HG03280 (cell line): Measurements from ENCODE around the gene CER1.

ENCODE experiments used
- ATAC-seq: cut with Tn5 transposase; IDR thresholded peaks from one replicate; pipeline ENCODE4 v1.9.1; 2021; ENCODE audit warnings: mild to moderate bottlenecking, moderate library complexity; ENCODE audit not compliant: unreplicated experiment

Gene CER1

DNA sequence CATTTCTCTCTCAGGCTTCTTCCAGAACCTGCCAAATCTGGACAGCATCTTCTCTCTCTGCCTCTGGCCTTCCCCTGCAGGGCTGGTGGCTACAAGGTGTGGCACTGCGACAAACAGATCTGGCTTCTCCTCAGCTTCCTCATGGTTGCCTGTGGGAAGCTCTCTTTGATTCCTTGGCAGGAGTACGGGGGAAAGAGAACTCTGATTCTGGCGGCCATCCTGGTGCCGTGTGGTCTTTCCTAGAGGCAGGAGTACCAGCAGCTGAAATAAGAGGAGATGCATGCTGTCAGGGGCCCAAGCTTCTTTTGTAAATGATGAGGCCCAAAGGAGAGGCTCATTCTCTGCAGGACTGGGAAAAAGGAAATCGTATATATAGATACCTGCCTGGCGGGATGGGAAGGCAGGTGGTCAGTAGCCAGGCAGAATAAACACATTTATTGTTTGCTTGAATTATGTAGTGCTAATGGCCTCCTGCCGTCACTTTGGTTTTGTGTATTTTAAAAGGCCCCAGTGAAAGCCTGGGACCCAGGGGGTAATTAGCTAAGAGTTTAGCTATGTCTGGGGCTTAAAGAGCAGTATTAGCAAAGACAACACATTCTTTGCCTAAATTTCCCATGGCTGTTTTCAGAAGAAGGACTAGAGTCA is at the start of gene CER1:
CER1 (minus strand) TSS at position 343 of the 645 bp plus-strand sequence; CDS start at position 282, 61 bp downstream.
- no peak for ATAC-seq

GRCh38 chr9:14770592-14770991 is 48.1 kb upstream of the CER1 start:
- no peak for ATAC-seq

- peak; percentile 52 for ATAC-seq
These were observed 46.7 kb upstream of the CER1 start for GRCh38 chr9:14769230-14769571.

DNA sequence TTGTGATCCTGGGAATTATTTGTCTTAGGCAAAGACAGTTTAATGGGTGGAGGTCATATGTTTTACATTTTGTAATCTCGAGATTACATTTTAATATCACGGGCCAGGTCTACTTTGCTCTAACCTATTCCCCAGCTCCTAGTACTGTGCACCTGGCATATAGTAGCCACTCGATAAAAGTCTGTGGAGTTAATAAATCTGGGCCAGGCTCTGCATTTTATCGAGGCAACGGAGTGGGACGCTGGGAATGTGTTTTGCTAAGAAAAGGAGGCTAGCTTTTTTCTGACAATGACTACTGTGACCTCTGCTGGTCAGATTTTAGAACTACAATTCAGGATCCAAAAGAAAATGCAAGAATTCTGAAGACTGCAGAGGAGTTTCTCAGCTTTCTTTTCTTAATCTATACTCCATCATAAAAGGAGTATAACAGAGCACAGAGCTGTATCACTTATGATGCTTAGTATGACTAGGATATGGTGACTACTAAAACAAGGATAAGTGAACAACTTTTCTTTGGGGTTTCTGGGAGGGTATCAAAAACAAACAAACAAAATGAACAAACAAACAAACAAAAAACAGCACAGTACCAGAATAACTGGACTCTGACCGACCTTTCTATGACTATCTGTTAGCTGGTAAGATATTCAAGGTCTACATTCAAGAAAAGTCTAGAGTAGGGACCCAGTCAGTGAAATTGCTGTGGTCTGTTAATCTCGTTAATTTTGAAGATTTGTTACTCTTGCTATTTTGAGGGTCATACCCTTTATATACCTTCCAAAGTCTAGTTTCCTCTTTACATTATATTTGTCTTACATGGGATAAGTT is 46.1 kb upstream of the CER1 start:
- no peak for ATAC-seq

DNA sequence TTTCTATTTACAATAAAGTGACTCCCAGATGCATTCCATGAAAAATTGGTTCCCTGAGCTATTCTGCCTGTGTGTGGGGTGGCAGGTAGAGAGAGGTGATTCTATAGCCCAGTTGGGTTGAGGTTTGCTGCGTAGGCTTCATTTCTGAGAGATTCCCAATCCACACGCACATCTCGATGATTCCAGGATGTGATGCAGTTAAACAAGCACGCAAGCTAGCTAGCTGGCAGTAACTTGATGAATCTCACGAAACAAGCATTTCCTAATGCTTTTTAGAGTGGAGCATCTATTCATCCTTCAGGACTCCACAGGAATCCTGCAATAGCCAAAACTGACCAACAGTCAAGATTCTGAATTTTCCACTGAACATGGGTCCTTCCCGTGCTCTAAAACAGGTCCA is 43.8 kb upstream of the CER1 start:
- ATAC-seq, result no peak

DNA sequence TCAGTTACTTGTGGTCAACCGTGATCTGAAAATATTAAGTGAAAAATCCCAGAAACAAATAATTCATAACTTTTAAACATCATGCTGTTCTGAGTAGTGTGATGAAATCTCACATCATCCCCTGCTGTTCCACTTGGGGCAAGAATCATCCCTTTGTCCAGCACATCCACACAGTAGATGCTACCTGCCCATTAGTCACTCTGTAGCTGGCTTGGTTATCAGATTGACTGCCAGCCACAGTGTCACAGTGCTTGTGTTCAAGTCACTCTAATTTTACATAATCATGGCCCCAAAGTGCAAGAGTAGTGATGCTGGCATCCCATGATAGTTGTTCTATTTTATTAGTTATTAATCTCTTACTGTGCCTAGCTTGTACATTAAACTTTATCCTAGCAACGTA is 39.1 kb upstream of the CER1 start:
- ATAC-seq, result no peak

DNA sequence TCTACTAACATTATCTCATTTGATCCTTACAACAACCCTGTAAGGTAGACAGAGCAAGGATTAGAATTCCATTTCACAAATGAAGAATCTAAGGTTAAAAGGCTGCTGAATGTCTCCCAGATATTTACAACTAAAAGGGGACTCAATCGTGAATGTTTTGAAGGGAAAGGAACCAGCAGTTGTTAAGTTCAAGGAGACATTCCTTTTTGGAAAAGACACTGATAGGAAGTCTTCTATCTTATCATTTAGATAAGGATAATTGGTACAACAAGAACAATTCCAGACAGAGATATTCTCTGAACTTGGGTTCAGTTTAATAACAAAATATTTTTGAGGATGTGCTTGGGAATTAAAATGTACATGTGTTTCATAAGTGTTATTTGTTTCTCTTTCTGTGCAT is 37.5 kb upstream of the CER1 start:
- no peak for ATAC-seq

- ATAC-seq, result no peak
These were observed 33.8 kb upstream of the CER1 start for GRCh38 chr9:14756291-14756690.

GRCh38 chr9:14752871-14753270 is 30.3 kb upstream of the CER1 start:
- no peak for ATAC-seq

DNA sequence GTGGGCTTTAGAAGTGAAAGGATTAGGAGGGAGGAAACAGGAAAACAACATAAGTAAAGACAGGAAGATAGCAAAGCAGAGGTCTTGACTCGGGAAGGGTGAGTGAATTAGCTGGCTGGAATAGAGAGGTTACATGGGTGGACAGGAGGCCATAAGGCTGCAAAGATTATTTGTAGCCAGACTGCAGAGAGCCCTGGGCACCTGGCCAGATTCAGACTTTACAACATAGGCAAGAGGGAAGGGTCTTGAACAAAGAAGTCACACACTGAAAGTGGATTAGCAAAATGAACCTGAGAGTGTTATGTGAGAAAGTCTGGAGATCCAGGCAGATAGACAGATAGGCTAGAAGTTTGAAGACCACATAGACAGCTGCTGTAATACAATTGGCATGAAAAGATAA is 29.7 kb upstream of the CER1 start:
- ATAC-seq, result no peak

DNA sequence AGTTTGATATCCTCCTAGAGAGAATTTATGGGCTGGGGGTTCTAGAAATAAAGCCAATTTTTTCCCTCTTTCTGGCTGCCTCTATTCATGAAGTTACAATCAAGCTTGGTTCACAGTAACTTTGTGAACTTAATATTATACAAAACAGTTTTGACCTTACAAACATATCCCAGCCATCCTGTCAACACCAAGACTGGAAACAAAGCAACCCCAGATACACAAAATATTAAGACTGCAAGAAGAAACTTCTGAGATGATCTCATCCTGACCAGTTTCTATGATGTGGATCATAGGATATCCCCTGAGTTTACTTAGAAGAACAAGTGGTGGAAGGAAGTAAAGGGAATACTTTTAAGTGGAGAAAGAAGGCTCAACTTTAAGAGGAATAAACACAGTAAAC is 28.3 kb upstream of the CER1 start:
- no peak for ATAC-seq

- ATAC-seq, result no peak
These were observed 27.2 kb upstream of the CER1 start for GRCh38 chr9:14749741-14750211.

GRCh38 chr9:14748373-14748772 is 25.8 kb upstream of the CER1 start:
- ATAC-seq, result no peak

DNA sequence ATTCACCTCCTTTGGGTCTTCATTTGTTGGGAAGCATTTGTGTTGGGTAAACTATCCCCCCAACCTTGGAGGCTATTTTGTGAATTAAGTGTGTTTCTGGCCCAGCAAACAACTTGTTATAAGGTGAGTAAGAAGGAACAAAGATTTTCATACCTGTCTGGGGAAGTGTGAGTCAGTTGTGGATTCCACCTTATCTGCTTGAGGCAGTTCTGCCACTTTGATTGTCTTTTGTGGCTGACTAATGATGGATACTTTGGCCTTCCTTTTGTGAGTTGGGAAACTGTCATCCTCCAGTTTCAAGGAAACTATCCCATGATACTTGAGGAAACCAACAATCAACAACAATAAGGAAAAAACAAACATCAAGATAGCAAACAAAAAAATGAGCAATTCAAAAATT is 24.6 kb upstream of the CER1 start:
- ATAC-seq, result no peak

DNA sequence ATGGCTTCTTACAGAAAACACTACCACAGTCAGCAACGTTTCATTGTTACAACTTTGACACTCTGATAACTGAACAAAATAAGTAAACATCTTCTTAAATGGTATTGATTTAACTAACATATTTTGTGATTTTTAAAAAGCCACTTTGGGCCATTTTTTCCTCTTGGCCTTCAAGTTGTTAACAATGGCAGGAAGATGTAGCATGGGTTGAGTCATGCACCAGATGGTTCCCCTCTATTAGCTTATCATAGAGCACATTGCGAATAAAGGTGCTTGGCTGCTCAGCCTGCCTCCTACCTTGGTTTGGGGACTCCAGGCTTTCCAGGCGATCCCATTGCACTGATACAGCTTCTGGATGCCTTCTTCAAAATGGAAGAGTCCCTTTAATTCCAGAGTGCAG is 24.1 kb upstream of the CER1 start:
- no peak for ATAC-seq

DNA sequence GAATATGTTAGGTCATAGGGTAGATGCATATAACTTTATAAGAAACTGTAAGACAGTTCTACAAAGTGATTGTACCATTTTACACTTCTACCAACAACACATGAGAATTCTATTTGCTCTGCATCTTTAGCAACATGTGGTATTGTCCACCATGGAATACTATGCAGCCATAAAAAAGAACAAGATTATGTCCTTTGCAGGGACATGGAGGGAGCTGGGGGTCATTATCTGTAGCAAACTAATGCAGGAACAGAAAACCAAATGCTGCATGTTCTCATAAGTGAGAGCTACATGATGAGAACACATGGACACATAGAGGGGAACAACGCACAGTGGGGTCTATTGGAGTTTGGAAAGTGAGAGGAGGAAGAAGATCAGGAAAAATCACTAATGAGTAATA is 22.2 kb upstream of the CER1 start:
- ATAC-seq, result no peak

DNA sequence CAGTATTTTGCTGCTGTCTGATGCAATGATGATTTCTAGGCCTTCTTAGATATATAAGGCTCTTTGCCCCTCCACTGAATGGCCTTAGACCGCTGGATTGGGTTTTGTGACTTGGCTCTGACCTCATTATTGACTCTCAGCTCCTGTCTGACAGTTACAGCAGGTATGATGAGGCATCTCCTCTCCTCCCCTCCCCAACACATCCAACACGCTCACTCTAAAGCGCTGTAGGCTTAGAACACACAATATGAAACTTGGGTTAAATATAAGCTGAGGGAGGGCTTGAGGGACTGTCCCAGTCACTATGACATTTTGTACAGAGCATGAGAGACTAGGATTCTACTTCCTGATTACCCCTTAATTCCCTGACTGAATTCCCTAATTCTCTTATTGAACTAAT is 18.8 kb upstream of the CER1 start:
- ATAC-seq, result peak; percentile 80

DNA sequence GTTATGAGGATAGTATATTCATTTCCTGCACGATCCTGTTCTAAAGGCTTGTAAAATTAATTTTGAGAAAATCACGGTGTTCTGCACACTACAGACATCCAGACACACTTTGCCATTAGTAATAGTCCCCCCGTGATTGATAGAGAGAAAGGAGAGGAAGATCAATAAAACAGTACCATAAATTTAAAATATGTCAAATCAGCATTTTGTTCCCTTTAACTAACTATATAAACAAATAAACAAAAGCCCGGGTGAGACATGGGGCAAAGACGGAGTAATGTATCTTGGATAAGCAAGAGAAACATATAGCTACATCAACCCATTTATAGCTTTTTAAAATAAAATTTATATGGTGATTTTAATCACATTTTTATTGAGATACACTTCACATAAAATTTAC is 10.6 kb upstream of the CER1 start:
- ATAC-seq, result no peak

GRCh38 chr9:14731294-14731981 is 8.9 kb upstream of the CER1 start:
- ATAC-seq, result no peak

DNA sequence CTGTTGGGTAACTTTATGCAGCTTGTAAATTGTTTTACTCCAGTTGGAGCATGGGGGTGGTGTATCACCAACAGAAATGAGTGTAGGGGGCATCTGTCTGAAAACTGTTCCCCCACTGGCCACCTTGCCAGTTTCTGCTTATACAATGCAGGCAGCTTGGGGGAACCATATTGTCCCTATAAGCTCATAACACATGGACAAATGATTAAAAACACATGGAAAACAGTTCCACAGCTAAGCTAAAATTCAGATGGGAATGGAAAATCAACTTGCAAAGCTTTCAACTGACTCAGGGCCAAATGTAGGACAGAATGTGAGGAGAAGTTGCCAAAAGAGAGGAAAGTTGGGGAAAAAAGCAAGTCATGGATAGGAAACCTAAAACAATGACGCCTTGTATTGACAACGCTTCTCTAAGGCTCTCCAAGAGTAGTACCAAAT is 7.9 kb upstream of the CER1 start:
- no peak for ATAC-seq

DNA sequence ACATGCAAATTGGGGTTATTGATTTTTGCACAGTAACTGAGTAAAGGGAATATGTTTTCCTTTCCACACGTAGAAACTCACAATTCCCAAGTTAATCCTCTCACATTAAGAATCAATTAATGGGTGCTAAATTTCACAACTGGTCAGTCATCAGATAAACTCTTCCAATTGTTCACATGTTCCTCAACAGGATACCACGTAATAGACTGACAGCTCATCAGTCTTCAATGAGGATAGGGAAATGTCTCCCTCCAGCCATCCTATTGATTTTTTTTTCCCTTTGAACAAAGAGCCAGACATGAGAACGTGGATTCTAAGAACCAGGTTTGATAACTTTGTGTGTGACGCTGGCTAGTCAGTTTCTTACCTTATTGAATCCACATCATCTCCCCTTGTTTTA is 768 bp upstream of the CER1 start:
- ATAC-seq, result no peak
